ENCODE measurements around the gene TOMM40. TPM values are rescaled to one million over a fixed set of nuclear protein-coding genes. Genes with fewer than 3 reads are reported as not detected.

Gene TOMM40
- total RNA-seq, 1 donor = 30.2 TPM

GRCh38 chr19:44951179-44952159 lies 60.4 kb downstream of the TOMM40 start:
- no peak overlapping the region for H3K4me3 ChIP-seq (ENCODE audit: low read depth, low read length)
- peak; percentile 88 for DNase-seq (ENCODE audit: low read depth)

More at GRCh38 chr19:44951179-44952159, 60.4 kb downstream of the TOMM40 start:
- TF ChIP-seq CTCF (IDR thresholded peaks at IDR 0.05; ENCODE audit: insufficient read depth, low read length) = peak; percentile 87

Other genes starting within 250 kb of the TOMM40 start
- gene PVR, start 247.3 kb upstream of the TOMM40 start, total RNA-seq (ENCODE audit: low replicate concordance) = 16.7 and 31.5 TPM in 2 replicates
- gene CEACAM19, start 219.8 kb upstream of the TOMM40 start, total RNA-seq (ENCODE audit: low replicate concordance) = 1.3 and 2.5 TPM in 2 replicates
- not detected in 2 replicates for gene CEACAM16, start 192.1 kb upstream of the TOMM40 start, total RNA-seq (ENCODE audit: low replicate concordance)
- gene BCL3, start 142.5 kb upstream of the TOMM40 start, total RNA-seq (ENCODE audit: low replicate concordance) = 3.8 and 13.4 TPM in 2 replicates
- not detected in 2 replicates for gene CBLC, start 113.4 kb upstream of the TOMM40 start, total RNA-seq (ENCODE audit: low replicate concordance)
- 5.9 and 24.2 TPM in 2 replicates for gene BCAM, start 82.2 kb upstream of the TOMM40 start, total RNA-seq (ENCODE audit: low replicate concordance)
- 22.1 and 40.3 TPM in 2 replicates for gene NECTIN2, start 45.0 kb upstream of the TOMM40 start, total RNA-seq (ENCODE audit: low replicate concordance)
- gene APOE, start 14.5 kb downstream of the TOMM40 start, total RNA-seq (ENCODE audit: low replicate concordance) = 1.6 and 309 TPM in 2 replicates
- 1.7 and 52.6 TPM in 2 replicates for gene APOC1, start 23.4 kb downstream of the TOMM40 start, total RNA-seq (ENCODE audit: low replicate concordance)
- not detected in 2 replicates for gene APOC4, start 51.0 kb downstream of the TOMM40 start, total RNA-seq (ENCODE audit: low replicate concordance)
- not detected in 2 replicates for gene APOC2, start 54.8 kb downstream of the TOMM40 start, total RNA-seq (ENCODE audit: low replicate concordance)
- 11.4 and 39.0 TPM in 2 replicates for gene CLPTM1, start 64.1 kb downstream of the TOMM40 start, total RNA-seq (ENCODE audit: low replicate concordance)
- 3.4 and 5.9 TPM in 2 replicates for gene RELB, start 110.2 kb downstream of the TOMM40 start, total RNA-seq (ENCODE audit: low replicate concordance)
- 14.1 and 32.4 TPM in 2 replicates for gene CLASRP, start 147.8 kb downstream of the TOMM40 start, total RNA-seq (ENCODE audit: low replicate concordance)
- 0.27 TPM in 1 of 2 replicates, not detected in the other for gene ZNF296, start 185.2 kb downstream of the TOMM40 start, total RNA-seq (ENCODE audit: low replicate concordance)
- 12.6 and 16.0 TPM in 2 replicates for gene GEMIN7, start 188.0 kb downstream of the TOMM40 start, total RNA-seq (ENCODE audit: low replicate concordance)
- 28.0 and 179 TPM in 2 replicates for gene PPP1R37, start 201.9 kb downstream of the TOMM40 start, total RNA-seq (ENCODE audit: low replicate concordance)

Data from fibroblast of the aortic adventitia (primary cell).